Measurements from ENCODE around the gene AADACL4.

AADACL4 gene

GRCh38 chr1:12598974-12599373, 44.9 kb upstream of the AADACL4 start:
- H3K79me2 ChIP-seq (ENCODE audit: control insufficient read depth, low read length): no peaks in the 10 kb centered on the region
- H3K9me2 ChIP-seq (replicated peaks; ENCODE audit: control insufficient read depth, low read length): no peaks in the 10 kb centered on the region
- TF ChIP-seq CTCF (IDR thresholded peaks at IDR 0.05; ENCODE audit: low read depth, low read length, poor library complexity, severe bottlenecking): no peak
- TF ChIP-seq EZH2phosphoT487 (IDR thresholded peaks at IDR 0.05; ENCODE audit: borderline replicate concordance, low read length): no peak
- H3F3A ChIP-seq (ENCODE audit: control insufficient read depth, insufficient read depth): no peaks in the 10 kb centered on the region
- no peaks in the 10 kb centered on the region for H4K20me1 ChIP-seq (ENCODE audit: control insufficient read depth, insufficient read depth, low read depth, low read length)
- no peak overlapping the region for H3K27ac ChIP-seq (ENCODE audit: low read depth, low read length)
- H3K36me3 ChIP-seq (ENCODE audit: control insufficient read depth, low read length): no peaks in the 10 kb centered on the region
- no peaks in the 10 kb centered on the region for H3K9me3 ChIP-seq (ENCODE audit: control insufficient read depth, insufficient read depth, low read length)
- no peaks in the 10 kb centered on the region for H3K4me1 ChIP-seq (ENCODE audit: control insufficient read depth, low read length)
- H3K4me3 ChIP-seq (ENCODE audit: low read length): no peak overlapping the region
- H3K4me2 ChIP-seq (ENCODE audit: low read length): no peak overlapping the region
- H3K27me3 ChIP-seq (ENCODE audit: control insufficient read depth, low read length): peaks cover 10% of the 10 kb centered on the region

- Histone ChIP-seq H3F3A (ENCODE audit: control insufficient read depth, insufficient read depth) (no peaks in the 10 kb centered on the region), H3K27ac (ENCODE audit: low read depth, low read length) (no peak overlapping the region), H3K9me3 (ENCODE audit: control insufficient read depth, insufficient read depth, low read length) (no peaks in the 10 kb centered on the region), H3K79me2 (ENCODE audit: control insufficient read depth, low read length) (no peaks in the 10 kb centered on the region), H3K4me1 (ENCODE audit: control insufficient read depth, low read length) (no peaks in the 10 kb centered on the region), H3K4me2 (ENCODE audit: low read length) (no peak overlapping the region), H3K36me3 (ENCODE audit: control insufficient read depth, low read length) (no peaks in the 10 kb centered on the region), H4K20me1 (ENCODE audit: control insufficient read depth, insufficient read depth, low read depth, low read length) (no peaks in the 10 kb centered on the region), H3K4me3 (ENCODE audit: low read length) (no peak overlapping the region), H3K27me3 (ENCODE audit: control insufficient read depth, low read length) (peaks cover 4% of the 10 kb centered on the region), H3K9me2 (replicated peaks; ENCODE audit: control insufficient read depth, low read length) (no peaks in the 10 kb centered on the region)
- TF ChIP-seq CTCF (IDR thresholded peaks at IDR 0.05; ENCODE audit: low read depth, low read length, poor library complexity, severe bottlenecking): no peak
- TF ChIP-seq EZH2phosphoT487 (IDR thresholded peaks at IDR 0.05; ENCODE audit: borderline replicate concordance, low read length): no peak
These were observed 44.2 kb upstream of the AADACL4 start for GRCh38 chr1:12599657-12600056.

GRCh38 chr1:12600335-12600734, 43.5 kb upstream of the AADACL4 start:
- Histone ChIP-seq H3K27ac (ENCODE audit: low read depth, low read length) (no peak overlapping the region), H3K9me3 (ENCODE audit: control insufficient read depth, insufficient read depth, low read length) (no peaks in the 10 kb centered on the region), H3K79me2 (ENCODE audit: control insufficient read depth, low read length) (no peaks in the 10 kb centered on the region), H3K4me3 (ENCODE audit: low read length) (no peak overlapping the region), H4K20me1 (ENCODE audit: control insufficient read depth, insufficient read depth, low read depth, low read length) (no peaks in the 10 kb centered on the region), H3K36me3 (ENCODE audit: control insufficient read depth, low read length) (no peaks in the 10 kb centered on the region), H3F3A (ENCODE audit: control insufficient read depth, insufficient read depth) (no peaks in the 10 kb centered on the region), H3K27me3 (ENCODE audit: control insufficient read depth, low read length) (no peaks in the 10 kb centered on the region), H3K4me2 (ENCODE audit: low read length) (no peak overlapping the region), H3K9me2 (replicated peaks; ENCODE audit: control insufficient read depth, low read length) (no peaks in the 10 kb centered on the region), H3K4me1 (ENCODE audit: control insufficient read depth, low read length) (no peaks in the 10 kb centered on the region)
- TF ChIP-seq EZH2phosphoT487 (IDR thresholded peaks at IDR 0.05; ENCODE audit: borderline replicate concordance, low read length) (no peak), CTCF (IDR thresholded peaks at IDR 0.05; ENCODE audit: low read depth, low read length, poor library complexity, severe bottlenecking) (no peak)
